ENCODE results near the gene ACOT7. TPM values are rescaled to one million over a fixed set of nuclear protein-coding genes. Genes with fewer than 3 reads are reported as not detected.

Gene ACOT7
- total RNA-seq, 1 experiment from 2014 or later = 151 TPM

DNA sequence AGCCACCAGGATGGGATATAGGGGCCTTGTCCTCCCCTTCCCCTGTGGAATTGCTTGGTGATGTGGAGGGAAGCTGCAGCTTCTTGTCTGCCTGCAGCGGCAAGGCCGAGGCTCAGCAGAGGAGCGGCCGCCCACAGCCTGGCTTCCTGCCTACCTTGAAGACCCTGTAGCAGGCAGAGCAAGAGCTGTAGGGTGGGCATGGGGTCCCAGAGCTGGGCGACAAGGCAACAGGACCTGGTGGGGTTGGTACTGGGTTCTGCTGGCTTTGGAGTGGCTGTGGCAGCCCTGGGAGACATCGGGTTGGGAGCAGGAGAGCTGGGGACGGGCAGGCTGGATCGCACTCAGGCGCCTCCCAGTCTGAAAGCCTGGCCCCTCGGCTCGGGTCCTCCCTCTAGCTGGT is 126.9 kb downstream of the ACOT7 start (continued):
- TF ChIP-seq AFF4 (CRISPR knock-in tag; IDR thresholded peaks at IDR 0.05; ENCODE audit: borderline replicate concordance) (no peak), FOXJ3 (CRISPR knock-in tag; IDR thresholded peaks at IDR 0.05; ENCODE audit: borderline replicate concordance) (no peak), ZNF396 (CRISPR knock-in tag; IDR thresholded peaks at IDR 0.05; ENCODE audit: borderline replicate concordance) (no peak), GTF2I (CRISPR knock-in tag; conservative IDR thresholded peaks at IDR 0.05) (no peak)

DNA sequence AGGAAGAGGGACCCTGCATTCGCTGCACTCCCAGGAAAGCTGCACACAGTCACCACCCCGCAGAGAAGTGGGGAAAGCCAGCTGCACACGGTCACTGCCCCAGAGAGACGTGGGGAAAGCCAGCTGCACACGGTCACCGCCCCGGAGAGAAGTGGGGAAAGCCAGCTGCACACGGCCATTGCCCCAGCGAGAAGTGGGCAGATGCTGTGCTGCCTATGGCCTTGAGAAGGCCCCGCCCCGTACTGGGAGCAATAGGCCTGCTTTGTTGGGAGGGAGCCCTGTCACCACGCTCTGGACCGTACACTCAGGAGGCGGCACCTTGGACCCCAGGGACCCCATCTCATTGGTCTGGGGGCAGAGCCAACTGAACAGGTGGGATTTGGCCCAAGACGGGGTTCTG is 128.4 kb downstream of the ACOT7 start:
- peaks cover 5% of the 10 kb centered on the region for H3K4me1 Mint-ChIP-seq
- POLR2A ChIA-PET = no interaction called here
- peaks cover 7% of the 10 kb centered on the region for H3K27me3 Mint-ChIP-seq (ENCODE audit: low read depth)
- CTCF ChIA-PET = interaction anchor here (1.2 to 14.8 kb wide), 3 partner anchors 16 to 92 kb away, joined by 3 to 164 read pairs (median 4); no protein-coding TSS in a partner anchor
- DNase-seq (ENCODE audit: low spot score) (no peak), ATAC-seq (no peak)
- no peak for TF ChIP-seq STAT6 (CRISPR knock-in tag; conservative IDR thresholded peaks at IDR 0.05; ENCODE audit: low read depth)
- H3K36me3 Mint-ChIP-seq = no peaks in the 10 kb centered on the region
- H3K9me3 Mint-ChIP-seq = no peaks in the 10 kb centered on the region
- no peak overlapping the region for H3K27ac Mint-ChIP-seq
- H3K4me3 Mint-ChIP-seq = no peak overlapping the region

DNA sequence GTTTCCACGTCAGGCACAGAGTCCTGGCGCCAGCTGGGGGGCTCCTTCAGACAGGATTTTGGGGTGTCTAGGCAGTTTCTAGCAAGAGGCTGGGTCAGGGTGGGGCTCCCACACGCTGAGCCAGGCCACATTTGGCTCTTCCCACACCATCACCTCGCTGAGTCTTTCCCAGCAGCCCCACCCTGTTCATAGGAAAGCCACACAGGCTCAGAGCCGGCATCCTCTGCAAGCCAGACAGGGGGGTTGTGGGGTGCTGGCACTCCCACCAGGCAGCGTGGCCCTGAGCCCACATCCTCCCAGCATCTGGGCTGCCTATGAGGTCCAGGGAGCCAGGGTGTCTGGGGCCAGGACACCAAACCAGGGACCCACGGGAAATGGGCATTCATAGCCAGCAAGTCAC is 129.9 kb downstream of the ACOT7 start:
- Mint-ChIP-seq H3K27ac (no peak overlapping the region), H3K36me3 (no peaks in the 10 kb centered on the region), H3K27me3 (ENCODE audit: low read depth) (peaks cover 18% of the 10 kb centered on the region), H3K9me3 (no peaks in the 10 kb centered on the region), H3K4me3 (no peak overlapping the region), H3K4me1 (peaks cover 9% of the 10 kb centered on the region)
- ChIA-PET POLR2A (no interaction called here), CTCF (interaction anchor here (4.2 to 14.8 kb wide), 2 partner anchors 15 to 25 kb away, joined by 26 to 164 read pairs; no protein-coding TSS in a partner anchor)
- no peak for DNase-seq (ENCODE audit: low spot score)
- ATAC-seq = no peak
- TF ChIP-seq, protein P1, sequence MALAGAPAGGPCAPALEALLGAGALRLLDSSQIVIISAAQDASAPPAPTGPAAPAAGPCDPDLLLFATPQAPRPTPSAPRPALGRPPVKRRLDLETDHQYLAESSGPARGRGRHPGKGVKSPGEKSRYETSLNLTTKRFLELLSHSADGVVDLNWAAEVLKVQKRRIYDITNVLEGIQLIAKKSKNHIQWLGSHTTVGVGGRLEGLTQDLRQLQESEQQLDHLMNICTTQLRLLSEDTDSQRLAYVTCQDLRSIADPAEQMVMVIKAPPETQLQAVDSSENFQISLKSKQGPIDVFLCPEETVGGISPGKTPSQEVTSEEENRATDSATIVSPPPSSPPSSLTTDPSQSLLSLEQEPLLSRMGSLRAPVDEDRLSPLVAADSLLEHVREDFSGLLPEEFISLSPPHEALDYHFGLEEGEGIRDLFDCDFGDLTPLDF (CRISPR knock-in tag; IDR thresholded peaks at IDR 0.05) = no peak
- no peak for TF ChIP-seq ERG (CRISPR knock-in tag; IDR thresholded peaks at IDR 0.05)
- no peak for TF ChIP-seq CREM (CRISPR knock-in tag; IDR thresholded peaks at IDR 0.05)
- no peak for TF ChIP-seq FOXJ3 (CRISPR knock-in tag; IDR thresholded peaks at IDR 0.05; ENCODE audit: borderline replicate concordance)
- TF ChIP-seq ZNF121 (CRISPR knock-in tag; IDR thresholded peaks at IDR 0.05) = no peak
- TF ChIP-seq ZNF138 (CRISPR knock-in tag; conservative IDR thresholded peaks at IDR 0.05) = no peak
- TF ChIP-seq ZNF423 (CRISPR knock-in tag; IDR thresholded peaks at IDR 0.05) = no peak
- TF ChIP-seq ATF3 (CRISPR knock-in tag; conservative IDR thresholded peaks at IDR 0.05) = no peak
